Skin of body (tissue), 2 donors: ENCODE results near the gene NFIL3. TPM values are rescaled to one million over a fixed set of nuclear protein-coding genes. Genes with fewer than 3 reads are reported as not detected.
A peak's percentile ranks its signal among the peaks of the same experiment; 100 is the strongest.
"Not testable (repeated sequence)": the region's sequence is repeated elsewhere in the genome, so short reads cannot be mapped to it uniquely, and the experiment has no call there.

Experiments used
- DNase-seq: peaks from one replicate; lab custom pipeline; 2025; lab: John Stamatoyannopoulos, UW
- total RNA-seq: library from RNA; depleted of rRNA; stranded (reverse); fragments of >200 nt; gene quantifications from one replicate; pipeline ENCODE4 v1.2.3, GENCODE V29; 2014

The NFIL3 gene
- total RNA-seq: 52.2 TPM

- DNase-seq: peak; percentile 54
These were observed at the start of gene NFIL3 for GRCh38 chr9:91423785-91424402. Gene NFIL3, minus strand, starts transcription at chr9:91423832. Its CDS starts 13,098 bp downstream, at chr9:91410734.

GRCh38 chr9:91471524-91471923, 47.9 kb upstream of the NFIL3 start:
- DNase-seq: not testable (repeated sequence)

- no peak for DNase-seq
These were observed 41.8 kb upstream of the NFIL3 start for GRCh38 chr9:91465420-91465819.

GRCh38 chr9:91458906-91459305, 35.3 kb upstream of the NFIL3 start:
- DNase-seq: no peak

- no peak for DNase-seq
These were observed 29.2 kb upstream of the NFIL3 start for GRCh38 chr9:91452844-91453243.

- no peak for DNase-seq
These were observed 28.0 kb upstream of the NFIL3 start for GRCh38 chr9:91451431-91452270.

- no peak for DNase-seq
These were observed 21.5 kb upstream of the NFIL3 start for GRCh38 chr9:91445135-91445534.

GRCh38 chr9:91443994-91444392, 20.4 kb upstream of the NFIL3 start:
- no peak for DNase-seq

GRCh38 chr9:91443321-91443993, 19.8 kb upstream of the NFIL3 start:
- no peak for DNase-seq

GRCh38 chr9:91436841-91437240, 13.2 kb upstream of the NFIL3 start:
- DNase-seq: no peak

- DNase-seq: no peak
These were observed 9.5 kb upstream of the NFIL3 start for GRCh38 chr9:91433180-91433579.

GRCh38 chr9:91431485-91431884, 7.9 kb upstream of the NFIL3 start:
- DNase-seq: no peak

GRCh38 chr9:91429501-91429900, 5.9 kb upstream of the NFIL3 start:
- DNase-seq: no peak

GRCh38 chr9:91428927-91429351, 5.3 kb upstream of the NFIL3 start:
- no peak for DNase-seq

- DNase-seq: no peak
These were observed 4.8 kb upstream of the NFIL3 start for GRCh38 chr9:91428436-91428835.

- no peak for DNase-seq
These were observed 4.2 kb upstream of the NFIL3 start for GRCh38 chr9:91427873-91428272.

- peak; percentile 42 for DNase-seq
These were observed 2.6 kb upstream of the NFIL3 start for GRCh38 chr9:91426123-91426745.

- DNase-seq: no peak
These were observed 1.6 kb upstream of the NFIL3 start for GRCh38 chr9:91425271-91425670.

- peak; percentile 72 for DNase-seq
These were observed 958 bp upstream of the NFIL3 start for GRCh38 chr9:91424403-91425176.

- peak; percentile 86 for DNase-seq
These were observed 597 bp downstream of the NFIL3 start for GRCh38 chr9:91422758-91423711.
